HCEC 1CT (cell line): ENCODE measurements around the gene LYRM2.
"Not testable (repeated sequence)": the region's sequence is repeated elsewhere in the genome, so short reads cannot be mapped to it uniquely, and the experiment has no call there.

Source experiments
- DNase-seq: peaks from one replicate; pipeline ENCODE4 v3.0.0-alpha.2; 2017

The LYRM2 gene

DNA sequence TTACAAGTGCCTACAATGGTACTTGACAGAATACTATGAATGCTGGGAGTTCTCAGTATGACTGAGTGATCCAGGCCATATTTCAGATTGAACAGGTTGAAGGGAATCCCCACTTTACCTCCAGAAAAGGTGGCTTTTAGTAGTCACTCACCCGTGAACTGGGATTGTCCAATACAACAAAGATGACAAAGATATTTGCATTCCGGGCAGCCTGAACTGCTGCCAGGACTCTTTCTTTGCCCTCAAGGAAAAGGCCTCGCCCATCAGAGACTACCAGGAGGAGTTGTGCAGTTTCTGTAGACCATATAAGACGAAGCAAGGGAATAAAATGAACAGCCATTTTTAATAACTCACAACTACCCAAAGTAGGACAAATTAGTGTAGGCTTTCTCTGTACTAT is 6.3 kb upstream of the LYRM2 start:
- DNase-seq, result no peak

DNA sequence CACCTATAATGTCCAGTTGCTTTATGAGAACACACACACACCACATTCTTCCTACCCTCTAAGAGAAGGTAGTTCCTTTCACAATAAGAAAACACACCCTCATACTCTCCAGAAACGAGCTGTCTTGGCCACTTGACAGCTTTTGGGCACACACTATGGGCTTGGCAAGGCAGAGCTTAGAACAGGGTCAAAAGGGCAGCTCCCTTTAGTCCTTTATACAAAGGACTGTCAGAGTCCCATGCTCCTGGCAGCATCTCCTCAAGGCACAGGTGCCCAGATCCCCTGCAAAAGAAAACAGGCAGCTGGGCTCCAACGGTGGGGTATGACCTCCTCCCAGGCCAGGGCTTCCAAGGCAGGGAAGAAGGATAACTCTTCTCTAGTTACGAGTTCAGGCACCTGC is 4.9 kb upstream of the LYRM2 start:
- DNase-seq, result no peak

DNA sequence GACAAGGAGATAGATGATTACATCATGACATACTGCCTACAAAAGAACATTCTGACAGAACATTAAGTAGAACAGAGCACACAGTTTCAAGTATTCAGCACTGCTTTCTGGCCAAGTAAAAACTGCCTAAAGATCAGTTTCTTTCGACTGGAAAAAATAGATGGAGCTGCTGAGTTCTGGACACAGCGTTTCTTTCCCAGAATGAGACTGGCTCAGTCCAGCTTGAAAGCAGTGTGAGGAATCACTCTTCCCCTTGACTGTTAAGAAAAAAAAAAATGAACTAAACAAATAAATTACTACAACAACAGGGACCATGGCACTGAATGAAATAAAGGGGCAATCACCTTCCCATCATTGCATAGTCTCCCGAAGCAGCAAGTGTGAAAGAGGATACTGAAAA is 4.4 kb upstream of the LYRM2 start:
- DNase-seq, result no peak

DNA sequence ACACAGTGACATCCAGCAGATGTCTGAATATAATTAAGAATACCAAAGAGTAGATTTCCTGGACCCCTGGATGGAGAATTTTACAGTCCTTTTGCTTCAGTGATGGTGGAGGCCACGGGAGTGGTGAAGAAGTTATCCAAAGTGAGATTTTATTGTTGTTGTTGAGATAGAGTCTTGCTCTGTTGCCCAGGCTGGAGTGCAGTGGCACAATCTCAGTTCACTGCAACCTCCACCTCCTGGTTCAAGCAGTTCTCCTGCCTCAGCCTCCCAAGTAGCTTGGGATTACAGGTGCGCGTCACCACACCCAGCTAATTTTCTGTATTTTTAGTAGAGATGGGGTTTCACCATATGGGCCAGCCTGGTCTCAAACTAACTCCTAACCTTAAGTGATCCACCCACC is 3.0 kb upstream of the LYRM2 start:
- not testable (repeated sequence) for DNase-seq

DNA sequence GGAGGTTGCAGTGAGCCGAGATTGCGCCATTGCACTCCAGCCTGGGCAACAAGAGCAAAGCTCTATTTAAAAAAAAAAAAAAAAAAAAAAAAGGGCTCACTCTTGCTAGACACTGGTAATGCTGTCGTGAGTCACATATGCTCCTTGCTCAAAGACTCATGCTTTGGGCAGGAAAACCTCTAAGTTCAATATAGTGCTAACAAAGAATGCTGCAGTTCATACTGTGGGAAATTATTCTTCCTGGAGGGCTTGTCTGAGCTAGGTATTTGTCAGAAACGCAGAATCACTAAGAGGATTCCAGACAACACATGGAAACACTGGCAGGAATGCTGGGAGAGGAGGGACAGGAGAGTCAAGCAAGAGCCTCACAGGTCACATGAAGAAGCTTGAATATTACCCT is 2.3 kb upstream of the LYRM2 start:
- DNase-seq, result no peak

DNA sequence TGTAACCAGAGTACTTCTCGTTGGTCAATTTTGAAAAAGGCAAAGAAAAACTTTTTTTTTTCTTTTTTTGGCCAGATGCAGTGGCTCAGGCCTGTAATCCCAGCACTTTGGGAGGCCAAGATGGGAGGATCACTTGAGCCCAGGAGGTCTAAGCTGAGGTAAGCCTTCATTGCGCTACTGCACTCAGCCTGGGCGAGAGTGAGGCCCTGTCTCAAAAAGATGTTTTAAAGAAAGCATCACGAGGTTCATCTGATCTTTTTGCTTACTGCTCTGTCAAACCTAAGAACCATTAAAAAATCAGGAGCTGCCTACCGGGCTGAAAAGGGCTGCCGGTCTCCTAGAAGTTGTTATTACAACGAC is 607 bp downstream of the LYRM2 start:
- DNase-seq, result no peak

DNA sequence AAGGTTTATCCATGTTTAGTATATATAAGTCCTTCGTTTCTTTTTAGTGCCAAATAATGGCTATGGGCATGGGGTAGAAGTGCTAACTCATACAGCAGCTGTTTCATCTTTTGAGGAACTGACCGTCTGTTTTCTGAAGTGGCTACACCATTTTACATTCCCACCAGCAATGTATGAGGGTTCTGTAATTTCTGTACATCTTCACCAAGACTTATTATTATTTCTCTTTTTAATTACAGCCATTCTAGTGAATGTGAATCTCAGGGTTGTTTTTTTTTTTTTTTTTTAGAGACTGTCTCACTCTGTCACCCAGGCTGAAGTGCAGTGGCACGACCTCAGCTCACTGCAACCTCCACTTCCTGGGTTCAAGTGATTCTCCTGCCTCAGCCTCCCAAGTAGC is 2.1 kb downstream of the LYRM2 start:
- DNase-seq, result not testable (repeated sequence)

DNA sequence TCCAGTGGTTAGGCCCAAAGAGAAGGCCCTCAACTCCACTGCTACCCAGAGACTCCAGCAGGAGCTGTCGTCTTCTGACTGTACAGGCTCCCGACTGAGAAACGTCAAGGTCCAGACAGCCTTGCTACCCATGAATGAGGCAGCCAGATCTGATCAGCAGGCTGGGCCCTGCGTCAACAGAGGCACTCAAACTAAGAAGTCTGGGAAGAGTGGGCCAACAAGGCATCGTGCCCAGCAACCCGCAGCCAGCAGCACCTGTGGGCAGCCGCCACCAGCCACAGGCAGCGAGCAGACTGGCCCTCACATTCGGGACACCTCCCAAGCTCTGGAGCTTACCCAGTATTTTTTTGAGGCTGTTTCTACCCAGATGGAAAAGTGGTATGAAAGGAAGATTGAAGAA is 8.1 kb downstream of the LYRM2 start:
- DNase-seq, result no peak

DNA sequence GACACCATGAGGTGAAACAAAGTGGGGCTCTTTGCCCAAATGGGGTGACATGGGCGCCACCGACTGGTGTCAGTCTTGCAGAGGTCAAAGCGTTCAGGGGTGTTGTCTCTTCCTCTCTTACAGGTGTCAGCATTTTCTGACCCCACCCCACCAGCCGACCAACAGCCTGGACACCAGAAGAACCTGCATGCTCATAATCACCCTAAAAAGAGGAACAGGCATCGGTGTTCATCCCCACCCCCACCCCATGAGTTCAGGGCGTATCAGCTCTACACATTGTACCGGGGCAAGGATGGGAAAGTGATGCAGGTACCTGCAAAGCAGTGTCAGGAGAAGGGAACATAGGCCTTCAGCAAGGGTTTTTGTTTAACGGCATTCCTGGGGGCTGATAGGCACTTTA is 14.8 kb downstream of the LYRM2 start:
- DNase-seq, result no peak

DNA sequence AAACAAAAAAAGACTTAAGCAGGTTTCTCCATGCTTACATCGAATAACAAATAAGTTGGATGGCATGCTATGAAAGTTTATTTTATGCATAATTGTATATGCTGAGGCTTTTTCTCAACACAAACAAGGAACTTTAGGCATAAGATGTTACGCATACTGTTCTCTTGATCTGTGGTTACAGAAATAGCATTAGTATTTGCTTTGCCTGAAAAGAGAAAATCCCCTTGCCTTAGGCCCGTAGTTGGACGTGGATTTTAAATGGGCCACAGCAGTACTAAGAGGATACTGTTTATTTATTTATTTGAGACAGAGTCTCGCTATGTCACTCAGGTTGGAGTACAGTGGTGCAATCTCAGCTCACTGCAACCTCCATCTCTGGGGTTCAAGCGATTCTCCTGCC is 19.0 kb downstream of the LYRM2 start:
- DNase-seq, result no peak

DNA sequence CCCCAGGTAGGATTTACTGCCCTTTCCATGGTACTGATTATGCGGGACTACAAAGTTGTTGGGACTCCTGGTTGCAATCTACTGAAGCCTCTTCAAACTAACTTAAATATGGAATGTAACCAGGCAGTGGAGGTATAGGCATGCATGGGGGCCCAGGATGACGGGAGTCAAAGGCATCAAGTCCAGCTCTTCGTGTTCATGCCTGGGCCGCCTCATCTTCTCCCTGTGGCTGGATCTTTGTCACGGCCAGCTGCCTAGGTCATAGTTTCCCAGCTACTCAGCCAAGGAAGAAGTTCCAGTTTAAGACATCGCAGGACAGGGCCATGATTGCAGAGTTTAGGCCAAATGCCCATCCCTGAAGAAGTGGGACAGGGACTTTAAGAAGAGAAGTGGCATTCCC is 20.5 kb downstream of the LYRM2 start:
- DNase-seq, result no peak

DNA sequence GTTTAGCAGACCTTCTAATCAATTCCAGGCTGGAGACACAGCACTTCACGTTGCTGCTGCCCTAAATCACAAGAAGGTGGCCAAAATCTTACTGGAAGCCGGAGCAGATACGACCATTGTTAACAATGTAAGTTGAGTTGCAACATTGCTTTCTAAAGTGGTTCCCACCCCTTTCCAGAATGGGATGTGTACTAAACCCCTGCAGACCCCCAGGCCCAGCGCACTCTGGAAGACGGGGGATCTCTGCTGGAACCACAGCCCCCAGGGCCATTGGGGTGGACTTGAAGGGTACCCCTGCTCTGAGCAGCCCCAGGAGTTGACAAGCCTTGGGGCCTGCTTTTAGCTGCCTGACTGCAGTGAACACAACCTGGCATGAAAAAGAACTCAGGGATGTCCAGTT is 22.0 kb downstream of the LYRM2 start:
- no peak for DNase-seq

DNA sequence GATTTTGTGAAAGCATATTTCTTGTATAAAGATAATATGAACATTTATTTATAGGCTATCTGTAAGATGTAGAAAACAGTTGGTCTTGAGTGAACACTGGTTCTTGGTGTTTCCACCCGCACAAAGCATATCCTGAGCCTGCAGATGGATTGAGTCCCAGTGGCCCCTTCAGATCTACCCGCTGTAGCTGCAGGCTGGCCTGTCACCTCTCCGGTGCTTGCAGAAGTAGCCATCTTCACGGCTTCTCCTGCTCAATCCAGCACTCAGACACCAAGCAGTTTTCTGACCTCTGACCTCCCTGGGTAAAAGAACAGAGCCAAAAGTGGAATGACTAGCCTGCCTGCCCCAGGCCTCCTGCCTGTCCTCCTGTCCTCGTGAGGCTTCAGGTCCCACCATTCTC is 22.7 kb downstream of the LYRM2 start:
- DNase-seq, result no peak

DNA sequence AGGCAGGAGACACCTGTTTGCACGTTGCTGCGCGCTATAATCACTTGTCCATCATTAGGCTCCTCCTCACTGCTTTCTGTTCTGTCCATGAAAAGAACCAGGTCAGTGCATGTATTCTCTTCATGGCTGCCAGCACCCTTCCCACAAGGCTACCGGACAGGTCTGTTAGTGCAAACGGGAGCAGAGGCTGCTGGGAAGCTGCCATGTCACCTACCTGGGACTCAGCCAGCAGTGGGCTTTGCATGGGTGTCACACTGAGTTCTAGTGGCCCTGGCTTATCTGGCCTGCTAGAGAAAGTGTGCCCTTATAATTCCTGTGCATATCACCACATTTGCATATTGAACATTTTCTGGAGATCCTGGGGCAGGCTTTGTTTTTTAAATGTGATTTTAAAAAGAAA is 24.8 kb downstream of the LYRM2 start:
- DNase-seq, result no peak

DNA sequence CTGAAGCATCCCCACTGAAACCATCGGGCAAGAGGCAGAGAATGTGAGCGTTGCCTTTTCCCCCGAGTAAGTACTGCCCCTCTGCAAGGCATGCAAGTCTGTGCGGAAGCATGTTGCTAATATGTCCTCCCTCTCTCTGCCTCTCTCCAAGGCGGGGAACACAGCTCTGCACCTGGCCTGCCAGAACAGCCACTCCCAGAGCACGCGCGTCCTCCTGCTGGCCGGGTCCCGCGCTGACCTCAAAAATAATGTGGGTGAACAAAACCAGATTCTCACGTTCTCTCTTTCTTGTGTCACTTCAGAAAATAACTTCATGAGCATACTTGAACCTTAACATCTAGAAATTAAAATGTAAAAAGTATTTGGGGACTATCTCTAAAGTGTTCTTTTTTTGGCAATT is 26.4 kb downstream of the LYRM2 start:
- DNase-seq, result no peak

DNA sequence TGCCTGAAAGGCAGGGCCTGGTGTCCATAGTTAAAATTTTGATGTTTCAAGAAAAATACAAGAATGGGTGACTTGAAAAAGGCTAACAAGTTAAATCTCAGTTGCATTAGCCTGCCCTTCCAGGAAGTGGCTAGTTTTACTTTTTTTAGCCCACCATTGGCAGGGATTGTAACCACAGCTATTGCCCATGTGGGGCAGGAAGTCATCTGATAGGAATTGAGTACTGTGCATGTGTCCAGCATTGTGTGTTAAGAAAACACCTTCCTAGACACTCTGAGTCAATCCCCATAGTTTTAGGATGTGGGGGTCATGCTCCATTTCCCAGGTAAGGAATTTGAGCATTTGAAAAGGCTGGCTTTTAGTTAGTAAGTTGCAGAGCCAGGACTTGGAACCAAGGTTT is 26.9 kb downstream of the LYRM2 start:
- peak; percentile 9 for DNase-seq

DNA sequence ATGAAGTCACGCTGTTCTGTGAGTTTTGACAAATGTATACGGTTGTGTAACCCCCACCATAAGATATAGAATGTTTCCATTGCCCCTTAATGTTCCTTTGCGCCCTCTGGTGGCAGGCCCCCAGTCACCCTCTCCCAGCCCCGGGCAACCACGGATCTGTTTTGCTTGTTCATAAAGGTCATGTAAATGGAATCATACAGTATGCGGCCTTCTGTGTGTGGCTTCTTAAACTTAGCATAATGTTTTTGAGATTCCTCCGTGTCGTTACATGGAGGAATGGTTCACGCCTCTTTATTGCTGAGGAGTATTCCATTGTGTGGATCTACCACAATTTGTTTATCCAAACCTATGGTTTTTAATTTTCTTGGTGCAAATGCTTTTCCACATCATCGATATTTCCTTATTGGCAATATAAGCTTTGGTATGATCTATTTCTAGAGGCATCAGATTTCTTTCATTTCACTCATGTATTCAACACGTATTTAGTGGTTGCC is 28.4 kb downstream of the LYRM2 start:
- DNase-seq, result no peak

DNA sequence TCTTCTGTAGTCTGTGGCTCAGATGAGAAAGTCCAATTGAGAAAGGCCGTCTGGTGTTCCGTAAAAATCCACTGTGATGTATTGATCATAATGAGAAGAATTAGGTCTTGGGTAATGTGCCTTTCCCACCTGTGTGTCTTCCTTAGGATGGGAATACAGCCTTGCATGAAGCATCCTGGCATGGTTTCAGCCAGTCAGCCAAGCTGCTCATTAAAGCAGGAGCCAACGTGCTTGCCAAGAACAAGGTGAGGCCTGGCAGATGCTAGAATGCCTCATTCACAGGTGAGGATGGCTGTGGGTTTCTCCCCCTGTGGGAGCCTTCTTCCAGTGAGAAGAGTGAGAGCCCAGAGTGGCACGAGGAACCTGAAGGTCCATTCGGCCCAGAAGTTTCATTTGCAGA is 32.7 kb downstream of the LYRM2 start:
- no peak for DNase-seq

DNA sequence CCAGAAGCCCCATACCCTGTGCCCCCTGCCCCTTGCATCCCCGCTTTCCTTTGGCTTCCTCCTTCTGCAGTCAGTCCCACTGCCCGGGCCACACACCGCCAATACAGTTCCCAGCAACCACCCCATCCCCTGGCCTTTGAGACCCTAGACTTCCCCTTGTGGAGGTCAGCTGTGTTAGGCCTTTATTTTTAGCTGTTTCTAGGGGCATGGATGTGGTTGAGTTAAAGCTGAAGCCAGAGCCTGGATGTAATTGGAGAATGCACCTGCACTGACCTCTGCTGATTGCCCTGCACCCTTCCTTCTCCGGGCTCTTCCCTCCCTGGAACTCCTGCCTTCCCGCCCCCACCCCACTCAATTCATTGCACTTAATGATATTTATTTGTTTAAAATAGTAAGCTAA is 33.9 kb downstream of the LYRM2 start:
- no peak for DNase-seq

DNA sequence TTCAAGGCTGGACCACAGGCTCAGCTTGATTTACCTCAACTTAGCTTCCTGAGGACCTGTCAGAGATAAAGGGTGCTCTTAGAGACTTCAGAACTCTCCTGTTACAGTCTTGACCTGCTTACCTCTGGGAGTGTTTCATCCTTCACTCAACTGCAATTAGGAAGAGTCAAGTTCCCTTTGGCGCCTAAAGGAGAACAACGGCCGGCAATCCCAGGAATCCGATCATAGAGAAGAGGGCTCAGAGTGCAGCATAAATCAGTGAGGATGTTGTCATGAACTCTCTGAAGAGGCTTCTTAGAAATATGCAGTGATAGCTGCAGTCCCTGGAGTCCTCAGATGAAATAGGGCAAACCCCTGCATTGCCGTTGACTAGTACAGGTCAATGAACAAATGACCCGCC is 36.4 kb downstream of the LYRM2 start:
- no peak for DNase-seq

DNA sequence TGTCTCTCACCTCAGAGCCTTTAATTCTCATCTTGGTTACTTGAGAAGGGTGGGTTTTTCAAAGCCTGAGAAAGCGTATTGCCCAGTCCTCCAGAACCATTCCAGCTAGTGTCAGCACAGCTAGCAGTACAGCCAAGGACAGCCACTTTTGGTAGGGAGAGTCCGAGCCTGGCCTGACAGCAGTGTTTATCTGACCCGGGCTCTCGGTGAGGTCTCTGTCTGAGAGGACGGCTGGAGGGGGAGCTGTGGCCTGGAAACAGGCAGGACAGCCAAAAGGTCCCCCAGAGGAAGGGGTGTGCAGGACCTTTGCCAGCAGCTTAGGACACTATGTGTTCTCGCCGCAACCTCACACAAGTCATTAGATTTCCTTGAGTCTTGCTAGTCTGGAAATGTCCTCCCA is 38.8 kb downstream of the LYRM2 start:
- DNase-seq, result no peak

DNA sequence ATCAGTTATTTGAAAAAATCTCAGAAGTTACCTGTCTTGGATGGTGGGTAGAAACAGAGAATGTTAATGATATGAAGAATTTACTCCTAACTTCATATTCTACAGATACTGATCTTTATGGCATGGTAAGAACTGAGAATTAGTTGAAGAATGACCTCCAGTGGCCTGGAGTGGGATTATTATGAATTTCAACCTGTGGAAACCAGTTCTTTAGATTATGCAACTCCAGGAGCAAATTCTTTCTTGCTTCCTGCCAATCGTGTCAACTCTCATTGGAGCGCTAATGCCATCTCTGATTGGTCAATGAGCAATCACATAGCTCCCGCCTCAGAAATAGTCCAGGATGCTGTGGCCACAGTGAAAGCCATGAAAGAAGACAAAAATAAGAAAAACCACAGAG is 40.6 kb downstream of the LYRM2 start:
- no peak for DNase-seq

DNA sequence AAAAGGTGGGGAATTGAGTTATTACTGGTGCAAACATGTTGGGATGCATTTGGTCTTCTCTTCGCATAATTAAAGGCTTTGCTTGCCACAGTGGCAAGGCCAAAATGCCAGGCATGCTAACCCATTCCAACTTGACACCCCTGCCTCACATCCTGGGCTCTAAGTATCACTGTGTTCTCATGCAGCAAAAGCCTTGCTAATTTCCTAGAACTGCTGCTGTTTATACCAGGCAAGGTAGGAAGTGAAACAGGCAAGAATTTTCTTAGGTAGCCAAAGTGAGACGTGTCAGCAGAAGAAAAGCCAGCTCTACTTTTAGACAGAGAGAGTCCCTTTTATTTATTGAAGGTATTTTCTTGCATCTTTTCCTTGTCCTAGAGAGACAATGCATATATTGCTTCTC is 41.2 kb downstream of the LYRM2 start:
- DNase-seq, result no peak

DNA sequence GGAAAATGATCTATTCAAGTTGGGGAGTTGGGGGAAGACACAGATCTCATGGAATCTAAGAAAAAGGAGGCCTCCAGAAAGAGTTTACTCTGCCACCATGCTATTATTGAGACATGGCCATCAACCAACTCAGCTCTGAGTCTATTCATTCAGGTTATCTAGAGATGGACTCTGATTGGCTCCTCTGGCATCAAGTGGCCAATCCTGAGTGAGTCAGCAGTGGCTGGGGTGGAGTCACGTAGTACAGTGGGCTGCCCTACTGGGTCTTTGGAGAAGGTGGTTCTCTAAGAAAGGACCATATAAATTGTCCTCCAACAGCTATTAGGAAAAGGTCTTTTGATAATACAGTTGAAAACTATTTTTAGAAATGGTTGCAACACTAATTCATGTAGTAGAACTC is 42.1 kb downstream of the LYRM2 start:
- no peak for DNase-seq

DNA sequence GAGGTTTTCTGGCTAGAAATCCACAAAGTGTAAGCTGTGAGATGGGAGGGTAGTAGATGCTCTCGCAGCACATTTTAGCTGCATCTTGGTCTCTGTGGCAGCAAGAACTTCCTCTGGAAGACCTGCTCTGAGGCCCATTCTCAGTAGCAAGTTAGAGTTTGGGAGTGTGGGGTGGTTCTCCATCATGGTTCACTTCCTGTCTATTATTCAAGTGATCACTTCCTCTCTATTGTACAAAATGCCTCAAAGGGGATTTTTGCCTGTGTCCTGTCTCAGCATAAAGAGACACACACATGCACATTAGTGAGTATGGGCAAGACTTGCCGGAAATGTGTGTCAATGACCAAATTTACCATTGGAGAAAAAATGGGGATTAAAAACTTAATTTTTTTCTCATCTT is 42.5 kb downstream of the LYRM2 start:
- DNase-seq, result no peak

DNA sequence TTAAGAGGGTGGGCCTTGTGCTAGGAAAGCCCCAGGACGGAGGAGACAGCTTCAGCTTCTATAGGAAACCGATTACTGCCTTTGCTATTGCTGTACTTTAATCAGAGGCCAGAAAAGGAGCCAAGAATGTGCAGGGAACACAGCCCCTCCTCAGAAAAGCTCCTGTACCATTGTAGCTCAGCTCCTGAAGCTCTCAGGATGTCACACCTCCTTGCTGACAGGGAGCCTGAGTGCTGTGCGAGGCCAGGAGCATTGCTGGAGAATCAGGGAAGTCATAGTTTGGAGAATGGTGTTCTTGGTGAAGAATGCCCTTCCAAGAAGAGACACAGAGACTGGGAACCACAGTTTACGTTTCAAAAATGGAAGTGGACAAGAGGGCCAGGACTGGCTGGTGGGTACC is 46.8 kb downstream of the LYRM2 start:
- no peak for DNase-seq
